DOHH2 (cell line): ENCODE results near the gene RND2.
"Not testable (repeated sequence)": the region's sequence is repeated elsewhere in the genome, so short reads cannot be mapped to it uniquely, and the experiment has no call there.

Experiments
- H3F3A ChIP-seq: fragments of 200-600 bp; sonication (generic), shearing (Covaris generic); 2 replicates; pipeline ENCODE4 v1.6.0; 2016; ENCODE audit warnings: antibody characterized with exemption, mild to moderate bottlenecking; ENCODE audit not compliant: control insufficient read depth, insufficient read depth
- H3K27ac ChIP-seq: fragments of 200-600 bp; sonication (generic); 2 replicates; pipeline ENCODE4 v1.5.1; 2014; ENCODE audit warnings: low read depth, mild to moderate bottlenecking, low read length, moderate library complexity
- H3K27me3 ChIP-seq: fragments of 200-600 bp; sonication (generic); 2 replicates; pipeline ENCODE4 v1.6.1; 2014; ENCODE audit warnings: mild to moderate bottlenecking, low read length, mixed read lengths; ENCODE audit not compliant: control insufficient read depth
- H3K36me3 ChIP-seq: fragments of 200-600 bp; sonication (generic); 2 replicates; pipeline ENCODE4 v1.6.1; 2014; ENCODE audit warnings: mild to moderate bottlenecking, low read length, moderate library complexity, mixed read lengths; ENCODE audit not compliant: control insufficient read depth
- H3K4me1 ChIP-seq: fragments of 200-600 bp; sonication (generic); 2 replicates; pipeline ENCODE4 v1.6.1; 2014; ENCODE audit warnings: mild to moderate bottlenecking, low read length, mixed read lengths; ENCODE audit not compliant: control insufficient read depth
- H3K4me2 ChIP-seq: fragments of 200-600 bp; sonication (generic); 2 replicates; pipeline ENCODE4 v1.6.0; 2014; ENCODE audit warnings: mild to moderate bottlenecking, low read length, moderate library complexity
- H3K4me3 ChIP-seq: fragments of 200-600 bp; sonication (generic); 2 replicates; pipeline ENCODE4 v1.5.1; 2014; ENCODE audit warnings: mild to moderate bottlenecking, low read length, mixed read lengths
- H3K79me2 ChIP-seq: fragments of 200-600 bp; sonication (generic); 2 replicates; pipeline ENCODE4 v1.6.1; 2014; ENCODE audit warnings: mild to moderate bottlenecking, low read length, mixed read lengths; ENCODE audit not compliant: control insufficient read depth
- H3K9me2 ChIP-seq: fragments of 200-600 bp; sonication (generic); replicated peaks from 2 replicates; pipeline ENCODE4 v1.6.1; 2014; ENCODE audit warnings: mild to moderate bottlenecking, low read length, mixed read lengths; ENCODE audit not compliant: control insufficient read depth
- H3K9me3 ChIP-seq: fragments of 200-600 bp; sonication (generic); 2 replicates; pipeline ENCODE4 v1.6.1; 2014; ENCODE audit warnings: antibody characterized with exemption, low read length, mixed read lengths; ENCODE audit not compliant: control insufficient read depth, insufficient read depth
- H4K20me1 ChIP-seq: fragments of 200-600 bp; sonication (generic); 2 replicates; pipeline ENCODE4 v1.6.0; 2014; ENCODE audit warnings: low read depth, mild to moderate bottlenecking, antibody characterized with exemption, low read length, moderate library complexity; ENCODE audit not compliant: control insufficient read depth, insufficient read depth
- CTCF ChIP-seq: fragments of 200-600 bp; sonication (generic); IDR thresholded peaks from one replicate; pipeline ENCODE4 v1.5.1; 2014; ENCODE audit warnings: antibody characterized with exemption, mild to moderate bottlenecking, low read depth, low read length; ENCODE audit not compliant: poor library complexity, severe bottlenecking
- EZH2phosphoT487 ChIP-seq: fragments of 200-600 bp; sonication (generic); IDR thresholded peaks from 2 replicates; pipeline ENCODE4 v1.6.1; 2017; ENCODE audit warnings: borderline replicate concordance, mild to moderate bottlenecking, antibody characterized with exemption, low read length, moderate library complexity, mixed read lengths

RND2 gene

DNA sequence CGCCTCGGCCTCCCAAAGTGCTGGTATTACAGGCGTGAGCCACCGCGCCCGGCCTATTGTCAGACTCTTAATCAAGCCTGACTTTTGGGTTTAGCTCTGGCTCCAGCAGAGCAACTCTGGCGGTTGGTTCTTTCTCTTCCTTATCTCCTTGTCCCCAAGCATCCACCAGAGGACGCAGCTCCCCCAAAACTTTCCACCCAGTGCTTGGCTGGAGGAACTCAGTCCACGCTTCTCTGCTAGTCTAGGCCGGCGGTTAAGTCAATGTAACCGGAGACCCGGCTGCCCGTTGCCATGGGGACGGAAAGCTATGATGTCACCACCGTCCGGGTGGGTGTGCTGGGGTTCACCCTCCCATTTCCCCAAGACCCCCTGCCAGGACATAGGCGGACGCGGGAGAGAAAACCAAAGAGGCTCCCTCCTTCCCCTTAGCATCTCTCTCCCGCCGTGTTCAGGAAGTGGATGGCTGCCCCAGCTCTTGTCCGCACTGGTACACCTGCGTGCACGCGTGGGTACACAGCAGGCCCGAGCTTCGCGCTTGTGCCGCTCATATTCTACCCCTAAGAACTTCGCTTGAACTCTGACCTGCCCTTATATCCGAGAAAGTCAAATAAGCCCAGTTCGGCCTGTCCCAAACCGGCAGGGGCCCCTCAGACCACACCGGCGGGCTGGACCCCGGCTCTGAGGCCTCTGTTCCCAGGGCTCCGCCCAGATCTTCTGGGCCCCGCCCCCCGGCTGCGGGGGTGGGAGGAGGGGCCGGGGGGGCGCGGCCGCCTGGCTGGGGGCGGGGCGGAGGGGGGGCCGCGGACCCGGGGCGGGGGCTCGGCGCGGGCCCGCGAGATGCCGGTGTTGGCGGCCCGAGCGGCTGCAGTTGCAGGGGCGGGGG is at the start of gene RND2:
Gene RND2, plus strand, starts transcription at position 825 of the 883 bp plus-strand sequence. CDS start 117 bp downstream, outside the sequence.
- TF ChIP-seq EZH2phosphoT487: no peak
- peak; percentile 74 for TF ChIP-seq CTCF
- no peaks in the 10 kb centered on the region for H4K20me1 ChIP-seq
- H3K79me2 ChIP-seq: no peaks in the 10 kb centered on the region
- H3K27me3 ChIP-seq: peaks cover 19% of the 10 kb centered on the region
- H3K4me1 ChIP-seq: peaks cover 18% of the 10 kb centered on the region
- peaks cover 5% of the 10 kb centered on the region; the same call in 1 of the 2 replicates for H3F3A ChIP-seq
- no peaks in the 10 kb centered on the region for H3K36me3 ChIP-seq
- H3K27ac ChIP-seq: no peak within 1 kb of the TSS
- no peaks in the 10 kb centered on the region for H3K9me2 ChIP-seq
- peak within 1 kb of the TSS; percentile 98 for H3K4me2 ChIP-seq
- peak within 1 kb of the TSS; percentile 88 for H3K4me3 ChIP-seq
- no peaks in the 10 kb centered on the region for H3K9me3 ChIP-seq

GRCh38 chr17:42975265-42975664 is 49.8 kb upstream of the RND2 start:
- H3K27ac ChIP-seq: no peak overlapping the region
- no peaks in the 10 kb centered on the region for H4K20me1 ChIP-seq
- H3K4me1 ChIP-seq: peaks cover 10% of the 10 kb centered on the region
- no peak overlapping the region for H3K4me3 ChIP-seq
- no peaks in the 10 kb centered on the region for H3K9me3 ChIP-seq
- no peak for TF ChIP-seq CTCF
- TF ChIP-seq EZH2phosphoT487: no peak
- no peaks in the 10 kb centered on the region; the same call in 1 of the 2 replicates for H3F3A ChIP-seq
- H3K9me2 ChIP-seq: no peaks in the 10 kb centered on the region
- no peak overlapping the region for H3K4me2 ChIP-seq
- H3K27me3 ChIP-seq: peaks cover 3% of the 10 kb centered on the region
- no peaks in the 10 kb centered on the region for H3K36me3 ChIP-seq
- H3K79me2 ChIP-seq: no peaks in the 10 kb centered on the region

DNA sequence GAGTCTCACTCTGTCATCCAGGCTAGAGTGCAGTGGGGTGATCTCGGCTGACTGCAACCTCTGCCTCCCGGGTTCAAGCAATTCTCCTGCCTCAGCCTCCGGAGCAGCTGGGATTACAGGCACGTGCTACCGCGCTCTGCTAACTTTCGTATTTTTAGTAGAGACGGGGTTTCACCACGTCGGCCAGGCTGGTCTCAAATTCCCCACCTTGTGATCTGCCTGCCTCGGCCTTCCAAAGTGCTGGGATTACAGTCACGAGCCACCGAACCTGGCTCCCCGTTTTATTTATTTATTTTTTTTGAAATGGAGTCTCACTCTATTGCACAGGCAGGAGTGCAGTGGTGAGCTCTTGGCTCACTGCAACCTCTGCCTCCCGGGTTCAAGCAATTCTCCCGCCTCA is 49.3 kb upstream of the RND2 start:
- not testable (repeated sequence) for H3K9me2 ChIP-seq, H4K20me1 ChIP-seq, H3K27me3 ChIP-seq, H3K9me3 ChIP-seq, H3K4me1 ChIP-seq, H3K4me3 ChIP-seq, H3F3A ChIP-seq, H3K79me2 ChIP-seq, H3K36me3 ChIP-seq, H3K27ac ChIP-seq, H3K4me2 ChIP-seq
